Keratinocyte (primary cell): Measurements from ENCODE around the gene AOPEP.

Experiments
- CTCF ChIP-seq, 3 experiments: IDR thresholded peaks in 1 of 3; conservative IDR thresholded peaks in 1 of 3; optimal IDR thresholded peaks in 1 of 3; 2 replicates in 2 of 3; 3 replicates in 1 of 3; pipeline versions ENCODE3 to v1.5.1; 2011; ENCODE audit warnings: low read length in 3 of 3, mild to moderate bottlenecking in 3 of 3, moderate library complexity in 2 of 3, control low read depth in 1 of 3, inconsistent platforms in 1 of 3; ENCODE audit not compliant: insufficient read depth in 2 of 3; ENCODE audit errors: extremely low read depth in 1 of 3
- EZH2 ChIP-seq: IDR thresholded peaks from one replicate; pipeline ENCODE4 v1.6.1; 2012; ENCODE audit warnings: inconsistent platforms, mild to moderate bottlenecking, low read length, moderate library complexity

- TF ChIP-seq CTCF (optimal IDR thresholded peaks at IDR 0.05 in 1 of 3, IDR thresholded peaks at IDR 0.05 in 1 of 3, conservative IDR thresholded peaks at IDR 0.05 in 1 of 3; ENCODE audit: extremely low read depth in 1 of 3, insufficient read depth in 2 of 3, low read length in 3 of 3) = no peak
- no peak for TF ChIP-seq EZH2
Observed at GRCh38 chr9:94705162-94705702, 21.3 kb upstream of the AOPEP start.
